Cardiac septum (tissue), 1 donor: Measurements from ENCODE around the gene FAM118B. TPM values are rescaled to one million over a fixed set of nuclear protein-coding genes. Genes with fewer than 3 reads are reported as not detected.
A peak's percentile ranks its signal among the peaks of the same experiment; 100 is the strongest.

ENCODE experiments used
- DNase-seq: peaks from one replicate; pipeline ENCODE4 v3.0.0-alpha.2; 2020; ENCODE audit warnings: low spot score
- intact Hi-C: fragments of 100-400 bp; cut with DNase I; formaldehyde crosslinking; loops from one replicate; pipeline ENCODE4 v1.14.0; 2022
- total RNA-seq: library from RNA; stranded (reverse); fragmentation: NEBNext Ultra II Directional; extraction: Animal tissue kit (Norgen Biotek cat#: 25700); gene quantifications from one replicate; pipeline ENCODE4 v1.2.1, GENCODE V29; 2021
- donor health status: DM: no; HTN: no; CAD: no.

FAM118B gene
- total RNA-seq, 1 donor from 2014 or later: 22.3 TPM

- intact Hi-C loops: no loop called here
- no peak for DNase-seq
Observed at GRCh38 chr11:126256216-126256615, 44.6 kb downstream of the FAM118B start.

GRCh38 chr11:126257144-126257543, 45.6 kb downstream of the FAM118B start:
- DNase-seq: no peak
- intact Hi-C loops: no loop called here

- DNase-seq: no peak
- intact Hi-C loops: no loop called here
Observed at GRCh38 chr11:126257764-126258163, 46.2 kb downstream of the FAM118B start.

GRCh38 chr11:126262216-126262615, 50.6 kb downstream of the FAM118B start:
- intact Hi-C loops: loop anchor here (10.0 kb wide), 2 partner anchors 197 to 337 kb away; partner anchors contain the start of gene CDON
- no peak for DNase-seq

GRCh38 chr11:126263489-126263888, 51.9 kb downstream of the FAM118B start:
- intact Hi-C loops: loop anchor here (10.0 kb wide), 2 partner anchors 199 to 339 kb away; partner anchors contain the start of gene CDON
- DNase-seq: no peak

GRCh38 chr11:126265811-126266210, 54.2 kb downstream of the FAM118B start:
- intact Hi-C loops: loop anchor here (10.0 kb wide), 2 partner anchors 201 to 341 kb away; partner anchors contain the start of gene CDON
- DNase-seq: no peak

GRCh38 chr11:126267650-126268049, 56.1 kb downstream of the FAM118B start:
- DNase-seq: no peak
- intact Hi-C loops: loop anchor here (1.0 to 10.0 kb wide), 3 partner anchors 56 to 343 kb away; partner anchors contain the start of genes CDON, FAM118B and RPUSD4

GRCh38 chr11:126268361-126268707, 56.8 kb downstream of the FAM118B start:
- DNase-seq: no peak
- intact Hi-C loops: loop anchor here (1.0 to 10.0 kb wide), 3 partner anchors 57 to 344 kb away; partner anchors contain the start of genes CDON, FAM118B and RPUSD4

- peak; percentile 100 for DNase-seq
- intact Hi-C loops: loop anchor here (1.0 to 10.0 kb wide), 3 partner anchors 58 to 344 kb away; partner anchors contain the start of genes CDON, FAM118B and RPUSD4
Observed at GRCh38 chr11:126268708-126269579, 57.4 kb downstream of the FAM118B start, which contains the start of the genes FOXRED1 and SRPRA. Gene FOXRED1, plus strand, starts transcription at chr11:126269154. Its CDS starts 53 bp downstream, at chr11:126269207. Gene SRPRA, minus strand, starts transcription at chr11:126268895. Its CDS starts 91 bp downstream, at chr11:126268804.

- no peak for DNase-seq
- intact Hi-C loops: no loop called here
Observed at GRCh38 chr11:126277322-126277721, 65.7 kb downstream of the FAM118B start.

GRCh38 chr11:126277780-126278179, 66.2 kb downstream of the FAM118B start:
- intact Hi-C loops: no loop called here
- DNase-seq: no peak

- intact Hi-C loops: no loop called here
- DNase-seq: no peak
Observed at GRCh38 chr11:126279191-126279590, 67.6 kb downstream of the FAM118B start.

- DNase-seq: peak; percentile 81
- intact Hi-C loops: loop anchor here (5.0 kb wide), 1 partner anchor 68 kb away; the partner anchor contains the start of genes FAM118B and RPUSD4
Observed at GRCh38 chr11:126280595-126280994, 69.0 kb downstream of the FAM118B start.

- intact Hi-C loops: loop anchor here (5.0 kb wide), 1 partner anchor 69 kb away; the partner anchor contains the start of genes FAM118B and RPUSD4
- no peak for DNase-seq
Observed at GRCh38 chr11:126281245-126281644, 69.7 kb downstream of the FAM118B start.

- no peak for DNase-seq
- intact Hi-C loops: loop anchor here (5.0 kb wide), 1 partner anchor 69 kb away; the partner anchor contains the start of genes FAM118B and RPUSD4
Observed at GRCh38 chr11:126281666-126282175, 70.1 kb downstream of the FAM118B start.

- intact Hi-C loops: loop anchor here (5.0 kb wide), 1 partner anchor 70 kb away; the partner anchor contains the start of genes FAM118B and RPUSD4
- DNase-seq: peak; percentile 78
Observed at GRCh38 chr11:126282361-126282735, 70.8 kb downstream of the FAM118B start.

GRCh38 chr11:126282736-126283591, 71.4 kb downstream of the FAM118B start, which contains the start of gene TIRAP:
Gene TIRAP, plus strand, starts transcription at chr11:126283093. Its CDS starts 7,802 bp downstream, at chr11:126290895.
- peak; percentile 88 for DNase-seq
- intact Hi-C loops: loop anchor here (5.0 kb wide), 1 partner anchor 71 kb away; the partner anchor contains the start of genes FAM118B and RPUSD4

GRCh38 chr11:126284829-126285228, 73.2 kb downstream of the FAM118B start:
- intact Hi-C loops: loop anchor here (5.0 kb wide), 1 partner anchor 73 kb away; the partner anchor contains the start of genes FAM118B and RPUSD4
- no peak for DNase-seq

- intact Hi-C loops: no loop called here
- no peak for DNase-seq
Observed at GRCh38 chr11:126288237-126288636, 76.7 kb downstream of the FAM118B start.
